HG03439 (cell line): ENCODE results near the gene SLC9A2.

Source experiments
- ATAC-seq: cut with Tn5 transposase; IDR thresholded peaks from one replicate; pipeline ENCODE4 v1.9.1; 2021; ENCODE audit warnings: mild to moderate bottlenecking, moderate library complexity; ENCODE audit not compliant: unreplicated experiment

Gene SLC9A2

GRCh38 chr2:102618452-102619413, 620 bp upstream of the SLC9A2 start:
- no peak for ATAC-seq

GRCh38 chr2:102620332-102620731, 979 bp downstream of the SLC9A2 start:
- no peak for ATAC-seq

- ATAC-seq = no peak
Measured at GRCh38 chr2:102621630-102622029, 2.3 kb downstream of the SLC9A2 start.

- no peak for ATAC-seq
Measured at GRCh38 chr2:102622646-102623045, 3.3 kb downstream of the SLC9A2 start.

- no peak for ATAC-seq
Measured at GRCh38 chr2:102630458-102630857, 11.1 kb downstream of the SLC9A2 start.

- ATAC-seq = no peak
Measured at GRCh38 chr2:102632380-102633175, 13.2 kb downstream of the SLC9A2 start.

GRCh38 chr2:102634831-102635241, 15.5 kb downstream of the SLC9A2 start:
- ATAC-seq = no peak

- no peak for ATAC-seq
Measured at GRCh38 chr2:102635317-102635716, 16.0 kb downstream of the SLC9A2 start.

GRCh38 chr2:102636283-102636907, 17.0 kb downstream of the SLC9A2 start:
- no peak for ATAC-seq

- ATAC-seq = no peak
Measured at GRCh38 chr2:102637358-102637757, 18.0 kb downstream of the SLC9A2 start.

GRCh38 chr2:102639429-102639828, 20.1 kb downstream of the SLC9A2 start:
- no peak for ATAC-seq

- no peak for ATAC-seq
Measured at GRCh38 chr2:102652126-102652525, 32.8 kb downstream of the SLC9A2 start.

- no peak for ATAC-seq
Measured at GRCh38 chr2:102657770-102658169, 38.4 kb downstream of the SLC9A2 start.

GRCh38 chr2:102660070-102660469, 40.7 kb downstream of the SLC9A2 start:
- no peak for ATAC-seq

- ATAC-seq = no peak
Measured at GRCh38 chr2:102660574-102660973, 41.2 kb downstream of the SLC9A2 start.

GRCh38 chr2:102661846-102662245, 42.5 kb downstream of the SLC9A2 start:
- no peak for ATAC-seq

GRCh38 chr2:102662833-102663232, 43.5 kb downstream of the SLC9A2 start:
- no peak for ATAC-seq

- ATAC-seq = no peak
Measured at GRCh38 chr2:102663381-102663780, 44.0 kb downstream of the SLC9A2 start.

- no peak for ATAC-seq
Measured at GRCh38 chr2:102664471-102664909, 45.1 kb downstream of the SLC9A2 start.

GRCh38 chr2:102667072-102667471, 47.7 kb downstream of the SLC9A2 start:
- ATAC-seq = no peak

- ATAC-seq = no peak
Measured at GRCh38 chr2:102668171-102668570, 48.8 kb downstream of the SLC9A2 start.
